CD4-positive, alpha-beta memory T cell (primary cell): ENCODE data around the gene HSD17B8. TPM values are rescaled to one million over a fixed set of nuclear protein-coding genes. Genes with fewer than 3 reads are reported as not detected.

Experiments used
- CTCF ChIA-PET: fragments of 350-600 bp; sonication (Branson Sonifier 250); formaldehyde crosslinking; loops from one replicate; lab custom pipeline; 2021; ENCODE audit warnings: inconsistent platforms; ENCODE audit not compliant: partially characterized antibody; lab: Charles Lee
- POLR2A ChIA-PET: fragments of 350-600 bp; sonication (Branson Sonifier 250); formaldehyde crosslinking; loops from one replicate; lab custom pipeline; 2021; ENCODE audit not compliant: partially characterized antibody; lab: Charles Lee
- DNase-seq, 5 donors: peaks; one replicate each; pipeline versions ENCODE4 v3.0.0 to v3.0.0-alpha.2; 2020 to 2022; ENCODE audit warnings: mixed read lengths in 1 of 5
- H3K27ac ChIP-seq: one replicate; pipeline ENCODE4 v1.7.0; 2013; ENCODE audit warnings: low read depth, low read length
- H3K27me3 ChIP-seq: 2 replicates; pipeline ENCODE4 v1.7.0; 2013; ENCODE audit warnings: mild to moderate bottlenecking, low read length, moderate library complexity; ENCODE audit not compliant: insufficient read depth
- H3K36me3 ChIP-seq: 2 replicates; pipeline ENCODE4 v1.7.0; 2013; ENCODE audit warnings: mild to moderate bottlenecking, low read length, moderate library complexity; ENCODE audit not compliant: insufficient read depth
- H3K4me1 ChIP-seq: 2 replicates; pipeline ENCODE4 v1.7.0; 2013; ENCODE audit warnings: mild to moderate bottlenecking, low read length, moderate library complexity; ENCODE audit not compliant: insufficient read depth
- H3K4me3 ChIP-seq, 2 donors: one replicate each; pipeline ENCODE4 v1.7.0; 2013; ENCODE audit warnings: low read length in 2 of 2, mild to moderate bottlenecking in 1 of 2
- H3K9me3 ChIP-seq, 2 donors: one replicate each; pipeline ENCODE4 v1.7.0; 2013; ENCODE audit warnings: low read length in 2 of 2, control low read depth in 1 of 2; ENCODE audit not compliant: control insufficient read depth in 1 of 2
- H3K27ac Mint-ChIP-seq, 7 donors: one replicate each; pipeline ENCODE4 v1.8.0; 2020 to 2021; ENCODE audit warnings: mixed read lengths in 7 of 7, mild to moderate bottlenecking in 6 of 7, inconsistent platforms in 3 of 7, moderate library complexity in 3 of 7
- H3K27me3 Mint-ChIP-seq, 2 donors: one replicate each; pipeline ENCODE4 v1.8.0; 2020 to 2021; ENCODE audit warnings: mixed read lengths in 2 of 2
- H3K36me3 Mint-ChIP-seq, 2 donors: one replicate each; pipeline ENCODE4 v1.8.0; 2020 to 2021; ENCODE audit warnings: mixed read lengths in 2 of 2, inconsistent platforms in 1 of 2, mild to moderate bottlenecking in 1 of 2
- H3K4me1 Mint-ChIP-seq, 4 donors: one replicate each; pipeline ENCODE4 v1.8.0; 2020 to 2021; ENCODE audit warnings: mixed read lengths in 4 of 4, mild to moderate bottlenecking in 1 of 4
- H3K4me3 Mint-ChIP-seq, 8 donors: one replicate each; pipeline ENCODE4 v1.8.0; 2020 to 2021; ENCODE audit warnings: mixed read lengths in 8 of 8, mild to moderate bottlenecking in 7 of 8, moderate library complexity in 6 of 8, inconsistent platforms in 3 of 8
- H3K9me3 Mint-ChIP-seq, 8 donors: one replicate each; pipeline ENCODE4 v1.8.0; 2020 to 2021; ENCODE audit warnings: mixed read lengths in 8 of 8, mild to moderate bottlenecking in 5 of 8, inconsistent platforms in 3 of 8, moderate library complexity in 1 of 8
- intact Hi-C: fragments of 100-400 bp; cut with micrococcal nuclease; formaldehyde crosslinking; loops from one replicate; pipeline ENCODE4 v1.15.1; 2023
- polyA plus RNA-seq, 2 donors: library from polyadenylated mRNA; unstranded; fragments of 300-500 nt; fragmentation: Illumina TruSeq; gene quantifications; one replicate each; pipeline ENCODE4 v1.2.3, GENCODE V29; 2021
- total RNA-seq, 2 experiments: library from RNA; stranded (reverse); gene quantifications; one replicate each; pipeline ENCODE4 v1.2.3, GENCODE V29; 2021

HSD17B8 gene
- total RNA-seq: 10 to 100 TPM; 20.2 to 22.3 TPM
- 10 to 100 TPM; 57.4 to 77.3 TPM for polyA plus RNA-seq

- Mint-ChIP-seq H3K27me3 (no peaks in the 10 kb centered on the region), H3K36me3 (peaks cover 25 to 59% of the 10 kb centered on the region in 2 donors), H3K27ac (peak within 1 kb of the TSS; percentile 92 to 97 (median 95)), H3K9me3 (peaks cover 0 to 2% (median 0%) of the 10 kb centered on the region in 8 donors), H3K4me3 (peak within 1 kb of the TSS; percentile 87 to 100 (median 94)), H3K4me1 (peaks cover 38 to 76% (median 56%) of the 10 kb centered on the region in 4 donors)
- DNase-seq: peak; percentile 79 to 90 (median 80)
- no peaks in the 10 kb centered on the region for H3K9me3 ChIP-seq
- H3K27me3 ChIP-seq: no peaks in the 10 kb centered on the region
- peak within 1 kb of the TSS; percentile 73 for H3K27ac ChIP-seq
- peaks cover 14% of the 10 kb centered on the region for H3K36me3 ChIP-seq
- H3K4me1 ChIP-seq: peaks cover 56% of the 10 kb centered on the region
- intact Hi-C loops: loop anchor here (1.0 to 10.0 kb wide), 8 partner anchors 45 to 1540 kb away; partner anchors contain the start of genes C6orf47, CSNK2B, CUTA and EHMT2
- POLR2A ChIA-PET: interaction anchor here (0.5 to 2.4 kb wide), 12 partner anchors 8 to 1233 kb away, joined by 3 to 18 read pairs (median 3); partner anchors contain the start of genes B3GALT4, COL11A2, DXO and HLA-DPA1
- H3K4me3 ChIP-seq: peak within 1 kb of the TSS; percentile 57 to 88
- CTCF ChIA-PET: interaction anchor here (1.5 to 2.0 kb wide), 2 partner anchors 9 to 44 kb away, joined by 6 to 11 read pairs; no protein-coding TSS in a partner anchor
Measured at GRCh38 chr6:33204415-33205190, at the start of gene HSD17B8. HSD17B8 (plus strand) TSS chr6:33204655; CDS start chr6:33204669, 14 bp downstream.

GRCh38 chr6:33156561-33156960 lies 47.9 kb upstream of the HSD17B8 start:
- H3K4me1 Mint-ChIP-seq: peaks cover under 1 to 7% (median 6%) of the 10 kb centered on the region in 4 donors
- no peak overlapping the region for H3K27ac ChIP-seq
- no peaks in the 10 kb centered on the region for H3K4me1 ChIP-seq
- H3K4me3 ChIP-seq: no peak overlapping the region
- no peak for DNase-seq
- peaks cover 4 to 6% of the 10 kb centered on the region in 2 donors for H3K36me3 Mint-ChIP-seq
- H3K27me3 Mint-ChIP-seq: peaks cover 9 to 23% of the 10 kb centered on the region in 2 donors
- ChIA-PET POLR2A (no interaction called here), CTCF (interaction anchor here (8.5 kb wide), 1 partner anchor 91 kb away, joined by 105 read pairs; no protein-coding TSS in a partner anchor)
- no peaks in the 10 kb centered on the region for H3K27me3 ChIP-seq
- H3K9me3 ChIP-seq: no peaks in the 10 kb centered on the region
- H3K9me3 Mint-ChIP-seq: peaks cover 0 to 19% (median 11%) of the 10 kb centered on the region in 8 donors
- peak overlapping the region in 1 of 7 donors; percentile 46 for H3K27ac Mint-ChIP-seq
- no peaks in the 10 kb centered on the region for H3K36me3 ChIP-seq
- peak overlapping the region in 1 of 8 donors; percentile 52 for H3K4me3 Mint-ChIP-seq
- intact Hi-C loops: no loop called here

- H3K4me1 Mint-ChIP-seq: peaks cover 1 to 10% (median 8%) of the 10 kb centered on the region in 4 donors
- no peak for DNase-seq
- Histone ChIP-seq H3K27ac (no peak overlapping the region), H3K27me3 (no peaks in the 10 kb centered on the region), H3K36me3 (no peaks in the 10 kb centered on the region), H3K4me1 (peaks cover 4% of the 10 kb centered on the region), H3K4me3 (no peak overlapping the region), H3K9me3 (no peaks in the 10 kb centered on the region)
- H3K27ac Mint-ChIP-seq: no peak overlapping the region
- peaks cover 2 to 3% of the 10 kb centered on the region in 2 donors for H3K36me3 Mint-ChIP-seq
- POLR2A ChIA-PET: no interaction called here
- no peak overlapping the region for H3K4me3 Mint-ChIP-seq
- intact Hi-C loops: no loop called here
- peaks cover 9 to 21% of the 10 kb centered on the region in 2 donors for H3K27me3 Mint-ChIP-seq
- peaks cover 0 to 16% (median 7%) of the 10 kb centered on the region in 8 donors for H3K9me3 Mint-ChIP-seq
- CTCF ChIA-PET: interaction anchor here (0.6 to 8.5 kb wide), 4 partner anchors 8 to 168 kb away, joined by 3 to 105 read pairs (median 4); no protein-coding TSS in a partner anchor
Measured at GRCh38 chr6:33156964-33157363, 47.5 kb upstream of the HSD17B8 start.

GRCh38 chr6:33160096-33160495 lies 44.4 kb upstream of the HSD17B8 start:
- Mint-ChIP-seq H3K36me3 (no peaks in the 10 kb centered on the region), H3K4me3 (no peak overlapping the region), H3K27ac (no peak overlapping the region), H3K27me3 (peaks cover 2 to 11% of the 10 kb centered on the region in 2 donors), H3K9me3 (peaks cover 0 to 2% (median 0%) of the 10 kb centered on the region in 8 donors), H3K4me1 (peaks cover 1 to 11% (median 8%) of the 10 kb centered on the region in 4 donors)
- Histone ChIP-seq H3K4me3 (no peak overlapping the region), H3K36me3 (no peaks in the 10 kb centered on the region), H3K4me1 (peaks cover 5% of the 10 kb centered on the region), H3K27me3 (no peaks in the 10 kb centered on the region), H3K27ac (no peak overlapping the region), H3K9me3 (no peaks in the 10 kb centered on the region)
- POLR2A ChIA-PET: interaction anchor here (1.1 to 5.6 kb wide), 2 partner anchors 88 to 139 kb away, joined by 3 to 60 read pairs; no protein-coding TSS in a partner anchor
- no peak for DNase-seq
- CTCF ChIA-PET: interaction anchor here (1.3 to 8.5 kb wide), 6 partner anchors 11 to 146 kb away, joined by 4 to 105 read pairs (median 12); partner anchors contain the start of genes RXRB and SLC39A7
- intact Hi-C loops: no loop called here

- CTCF ChIA-PET: interaction anchor here (1.1 to 8.5 kb wide), 8 partner anchors 11 to 146 kb away, joined by 3 to 105 read pairs (median 6); partner anchors contain the start of genes RGL2, RXRB and SLC39A7
- peaks cover 1 to 11% (median 8%) of the 10 kb centered on the region in 4 donors for H3K4me1 Mint-ChIP-seq
- H3K9me3 Mint-ChIP-seq: peaks cover 0 to 2% (median 0%) of the 10 kb centered on the region in 8 donors
- Histone ChIP-seq H3K4me3 (no peak overlapping the region), H3K4me1 (peaks cover 5% of the 10 kb centered on the region), H3K27ac (no peak overlapping the region), H3K9me3 (no peaks in the 10 kb centered on the region), H3K27me3 (no peaks in the 10 kb centered on the region), H3K36me3 (no peaks in the 10 kb centered on the region)
- H3K27me3 Mint-ChIP-seq: peaks cover 2 to 10% of the 10 kb centered on the region in 2 donors
- peak overlapping the region in 2 of 7 donors; percentile 45 to 66 for H3K27ac Mint-ChIP-seq
- no peaks in the 10 kb centered on the region for H3K36me3 Mint-ChIP-seq
- intact Hi-C loops: loop anchor here (1.0 kb wide), 2 partner anchors 36 to 87 kb away; no protein-coding TSS in a partner anchor
- H3K4me3 Mint-ChIP-seq: peak overlapping the region in 6 of 8 donors; percentile 83 to 92 (median 88)
- DNase-seq: no peak
- POLR2A ChIA-PET: interaction anchor here (0.9 to 5.6 kb wide), 6 partner anchors 37 to 139 kb away, joined by 3 to 60 read pairs (median 4); partner anchors contain the start of genes B3GALT4 and RING1
Measured at GRCh38 chr6:33160728-33161344, 43.6 kb upstream of the HSD17B8 start.
